ENCODE measurements around the gene AFP. TPM values are rescaled to one million over a fixed set of nuclear protein-coding genes. Genes with fewer than 3 reads are reported as not detected.

AFP gene
- total and polyA plus RNA-seq, 2 experiments from 2014 or later: 15,250 to 23,697 TPM

DNA sequence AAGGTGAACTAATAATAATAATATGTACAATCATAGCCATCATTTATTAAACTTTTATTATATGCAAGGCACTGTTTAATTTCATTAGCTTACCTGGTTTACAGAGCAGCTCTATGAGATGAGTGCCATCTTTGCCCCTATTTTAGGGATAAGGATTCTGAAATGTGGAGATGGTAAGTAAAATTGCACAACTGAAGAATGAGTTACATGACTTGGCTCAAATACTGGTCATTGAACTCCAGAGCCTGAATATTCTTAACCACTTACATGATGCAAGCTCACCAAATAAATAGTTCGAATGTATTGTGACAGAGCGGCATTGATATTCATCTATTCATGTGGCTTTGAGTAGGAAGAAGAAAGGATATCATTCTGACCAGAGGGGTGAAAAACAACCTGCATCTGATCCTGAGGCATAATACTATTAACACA, 20.2 kb upstream of the AFP start:
- no peak overlapping the region for H2AFZ ChIP-seq
- TF ChIP-seq CTCF (IDR thresholded peaks at IDR 0.05; ENCODE audit: poor library complexity): no peak
- no peak for TF ChIP-seq EZH2 (IDR thresholded peaks at IDR 0.05; ENCODE audit: borderline replicate concordance)
- no peak for TF ChIP-seq EZH2phosphoT487 (IDR thresholded peaks at IDR 0.05; ENCODE audit: low read depth, severe bottlenecking, unreplicated experiment)
- WGBS (ENCODE audit: low lambda C conversion rate, missing lambda C conversion rate): 88% methylated on average over 2 of the region's 2 CpGs
- no peaks in the 10 kb centered on the region for H3K4me1 ChIP-seq (ENCODE audit: insufficient read depth)
- H3K27ac ChIP-seq: no peak overlapping the region
- H3K27me3 ChIP-seq: no peaks in the 10 kb centered on the region
- no peaks in the 10 kb centered on the region for H4K20me1 ChIP-seq (ENCODE audit: insufficient read depth, poor library complexity, severe bottlenecking)
- no peaks in the 10 kb centered on the region for H3K36me3 ChIP-seq (replicated peaks; ENCODE audit: insufficient read depth, low read depth)
- H3K4me2 ChIP-seq: no peak overlapping the region
- DNase-seq (ENCODE audit: low spot score): no peak
- no peaks in the 10 kb centered on the region for H3K9me3 ChIP-seq (ENCODE audit: low read depth)
- H3K4me3 ChIP-seq: no peak overlapping the region
- no peaks in the 10 kb centered on the region for H3K79me2 ChIP-seq
- no peaks in the 10 kb centered on the region for H3K9me2 ChIP-seq (replicated peaks; ENCODE audit: insufficient read depth)

- Histone ChIP-seq H3K9me3 (ENCODE audit: low read depth) (no peaks in the 10 kb centered on the region), H2AFZ (no peak overlapping the region), H3K4me1 (ENCODE audit: insufficient read depth) (no peaks in the 10 kb centered on the region), H3K4me3 (no peak overlapping the region), H3K79me2 (no peaks in the 10 kb centered on the region), H4K20me1 (ENCODE audit: insufficient read depth, poor library complexity, severe bottlenecking) (no peaks in the 10 kb centered on the region), H3K27ac (no peak overlapping the region), H3K36me3 (replicated peaks; ENCODE audit: insufficient read depth, low read depth) (no peaks in the 10 kb centered on the region), H3K27me3 (no peaks in the 10 kb centered on the region), H3K4me2 (no peak overlapping the region), H3K9me2 (replicated peaks; ENCODE audit: insufficient read depth) (no peaks in the 10 kb centered on the region)
- WGBS (ENCODE audit: low lambda C conversion rate, missing lambda C conversion rate): 84% methylated on average over 2 of the region's 2 CpGs
- TF ChIP-seq CTCF (IDR thresholded peaks at IDR 0.05; ENCODE audit: poor library complexity) (no peak), EZH2phosphoT487 (IDR thresholded peaks at IDR 0.05; ENCODE audit: low read depth, severe bottlenecking, unreplicated experiment) (no peak), EZH2 (IDR thresholded peaks at IDR 0.05; ENCODE audit: borderline replicate concordance) (no peak)
- no peak for DNase-seq (ENCODE audit: low spot score)
Measured at GRCh38 chr4:73416423-73417087, 19.5 kb upstream of the AFP start.

GRCh38 chr4:73417342-73417741, 18.7 kb upstream of the AFP start:
- no peaks in the 10 kb centered on the region for H3K36me3 ChIP-seq (replicated peaks; ENCODE audit: insufficient read depth, low read depth)
- H3K27me3 ChIP-seq: no peaks in the 10 kb centered on the region
- no peaks in the 10 kb centered on the region for H3K4me1 ChIP-seq (ENCODE audit: insufficient read depth)
- H3K79me2 ChIP-seq: no peaks in the 10 kb centered on the region
- WGBS (ENCODE audit: low lambda C conversion rate, missing lambda C conversion rate): 91% methylated on average over 2 of the region's 2 CpGs
- H3K9me2 ChIP-seq (replicated peaks; ENCODE audit: insufficient read depth): no peaks in the 10 kb centered on the region
- DNase-seq (ENCODE audit: low spot score): no peak
- no peak overlapping the region for H3K4me3 ChIP-seq
- H3K4me2 ChIP-seq: no peak overlapping the region
- TF ChIP-seq EZH2 (IDR thresholded peaks at IDR 0.05; ENCODE audit: borderline replicate concordance): no peak
- TF ChIP-seq CTCF (IDR thresholded peaks at IDR 0.05; ENCODE audit: poor library complexity): no peak
- no peak for TF ChIP-seq EZH2phosphoT487 (IDR thresholded peaks at IDR 0.05; ENCODE audit: low read depth, severe bottlenecking, unreplicated experiment)
- no peak overlapping the region for H3K27ac ChIP-seq
- H3K9me3 ChIP-seq (ENCODE audit: low read depth): no peaks in the 10 kb centered on the region
- H4K20me1 ChIP-seq (ENCODE audit: insufficient read depth, poor library complexity, severe bottlenecking): no peaks in the 10 kb centered on the region
- H2AFZ ChIP-seq: no peak overlapping the region
